HEK293 (cell line): ENCODE measurements around the gene NHEJ1.
A peak's percentile ranks its signal among the peaks of the same experiment; 100 is the strongest.
"Not testable (repeated sequence)": the region's sequence is repeated elsewhere in the genome, so short reads cannot be mapped to it uniquely, and the experiment has no call there.

Experiments used
- CTCF ChIA-PET: fragments of 350-600 bp; formaldehyde crosslinking; extraction: SDS; loops from one replicate; lab custom pipeline; 2021; ENCODE audit warnings: antibody characterized with exemption; lab: Yijun Ruan, JAX
- POLR2A ChIA-PET: fragments of 300-600 bp; formaldehyde crosslinking; extraction: SDS; loops from one replicate; lab custom pipeline; 2020; ENCODE audit warnings: antibody characterized with exemption, inconsistent platforms; lab: Yijun Ruan, JAX
- H3K27ac ChIP-seq: fragments of 200-500 bp; sonication (Bioruptor generic); 2 replicates; pipeline ENCODE4 v1.5.1; 2014; ENCODE audit warnings: low read depth, low read length, control low read depth, inconsistent platforms; ENCODE audit errors: extremely low read depth
- H3K36me3 ChIP-seq, 2 experiments: fragments of 200-500 bp in 1 of 2; sonication (Bioruptor generic) in 1 of 2; 1 replicate in 1 of 2; 2 replicates in 1 of 2; pipeline ENCODE4 v1.5.1; 2014 to 2017; ENCODE audit warnings: inconsistent platforms in 2 of 2, low read length in 2 of 2; ENCODE audit not compliant: control insufficient read depth in 2 of 2, insufficient read depth in 1 of 2
- H3K4me1 ChIP-seq: fragments of 200-500 bp; sonication (Bioruptor generic); 2 replicates; pipeline ENCODE4 v1.5.1; 2014; ENCODE audit warnings: mild to moderate bottlenecking, low read length, inconsistent platforms; ENCODE audit not compliant: control insufficient read depth, insufficient read depth
- H3K4me3 ChIP-seq: 2 replicates; pipeline ENCODE4 v1.5.1; 2011; ENCODE audit warnings: low read depth, mild to moderate bottlenecking, control low read depth, low read length, moderate library complexity
- H3K9me3 ChIP-seq: fragments of 200-500 bp; sonication (Bioruptor generic); 2 replicates; pipeline ENCODE4 v1.5.1; 2014; ENCODE audit warnings: low read depth, low read length, inconsistent platforms; ENCODE audit not compliant: control insufficient read depth, insufficient read depth
- BCL11B ChIP-seq: fragments of 450-650 bp; formaldehyde crosslinking; IDR thresholded peaks from 2 replicates; pipeline ENCODE4 v1.5.1; 2016; ENCODE audit warnings: low read depth, missing biosample characterization, missing genetic modification characterization
- GLIS1 ChIP-seq: fragments of 450-650 bp; formaldehyde crosslinking; IDR thresholded peaks from 2 replicates; pipeline ENCODE4 v1.5.1; 2016; ENCODE audit warnings: missing biosample characterization, missing genetic modification characterization
- HIC1 ChIP-seq: fragments of 450-650 bp; formaldehyde crosslinking; IDR thresholded peaks from 2 replicates; pipeline ENCODE4 v1.5.1; 2016; ENCODE audit warnings: missing biosample characterization, missing genetic modification characterization
- MZF1 ChIP-seq: fragments of 450-650 bp; formaldehyde crosslinking; IDR thresholded peaks from 2 replicates; pipeline ENCODE4 v1.5.1; 2017; ENCODE audit warnings: missing biosample characterization, missing genetic modification characterization, borderline replicate concordance
- OSR2 ChIP-seq: fragments of 450-650 bp; formaldehyde crosslinking; IDR thresholded peaks from 2 replicates; pipeline ENCODE4 v1.5.1; 2016; ENCODE audit warnings: missing biosample characterization, missing genetic modification characterization
- SP2 ChIP-seq: fragments of 450-650 bp; formaldehyde crosslinking; IDR thresholded peaks from 2 replicates; pipeline ENCODE4 v1.5.1; 2016; ENCODE audit warnings: missing biosample characterization, missing genetic modification characterization
- SP7 ChIP-seq: fragments of 450-650 bp; formaldehyde crosslinking; IDR thresholded peaks from 2 replicates; pipeline ENCODE4 v1.5.1; 2016; ENCODE audit warnings: missing biosample characterization, missing genetic modification characterization
- ZBTB17 ChIP-seq: fragments of 450-650 bp; formaldehyde crosslinking; IDR thresholded peaks from 2 replicates; pipeline ENCODE4 v1.5.1; 2016; ENCODE audit warnings: missing biosample characterization, missing genetic modification characterization
- ZBTB44 ChIP-seq: fragments of 450-650 bp; IDR thresholded peaks from 2 replicates; pipeline ENCODE4 v1.5.1; 2018; ENCODE audit warnings: missing biosample characterization, mild to moderate bottlenecking, missing genetic modification characterization
- ZBTB8A ChIP-seq: fragments of 450-650 bp; formaldehyde crosslinking; IDR thresholded peaks from 2 replicates; pipeline ENCODE4 v1.5.1; 2016; ENCODE audit warnings: missing biosample characterization, missing genetic modification characterization
- ZEB2 ChIP-seq: fragments of 450-650 bp; formaldehyde crosslinking; IDR thresholded peaks from 2 replicates; pipeline ENCODE4 v1.5.1; 2016; ENCODE audit warnings: missing biosample characterization, missing genetic modification characterization
- ZFP37 ChIP-seq: fragments of 450-650 bp; formaldehyde crosslinking; IDR thresholded peaks from 2 replicates; pipeline ENCODE4 v1.5.1; 2016; ENCODE audit warnings: missing biosample characterization, missing genetic modification characterization
- ZIC2 ChIP-seq: fragments of 450-650 bp; formaldehyde crosslinking; IDR thresholded peaks from 2 replicates; pipeline ENCODE4 v1.5.1; 2016; ENCODE audit warnings: missing biosample characterization, missing genetic modification characterization
- ZNF10 ChIP-seq: fragments of 450-650 bp; formaldehyde crosslinking; IDR thresholded peaks from 2 replicates; pipeline ENCODE4 v1.5.1; 2017; ENCODE audit warnings: missing biosample characterization, missing genetic modification characterization
- ZNF18 ChIP-seq: fragments of 450-650 bp; formaldehyde crosslinking; IDR thresholded peaks from 2 replicates; pipeline ENCODE4 v1.5.1; 2016; ENCODE audit warnings: missing biosample characterization, missing genetic modification characterization
- ZNF2 ChIP-seq: fragments of 450-650 bp; formaldehyde crosslinking; IDR thresholded peaks from 2 replicates; pipeline ENCODE4 v1.5.1; 2016; ENCODE audit warnings: missing biosample characterization, missing genetic modification characterization
- ZNF341 ChIP-seq: fragments of 450-650 bp; formaldehyde crosslinking; IDR thresholded peaks from 2 replicates; pipeline ENCODE4; 2016; ENCODE audit warnings: low read depth, missing biosample characterization, missing genetic modification characterization
- ZNF423 ChIP-seq: fragments of 450-650 bp; formaldehyde crosslinking; IDR thresholded peaks from 2 replicates; pipeline ENCODE4 v1.5.1; 2016; ENCODE audit warnings: missing biosample characterization, missing genetic modification characterization
- ZNF501 ChIP-seq: fragments of 450-650 bp; formaldehyde crosslinking; IDR thresholded peaks from 2 replicates; pipeline ENCODE4 v1.5.1; 2016; ENCODE audit warnings: missing biosample characterization, missing genetic modification characterization
- ZNF558 ChIP-seq: fragments of 450-650 bp; formaldehyde crosslinking; IDR thresholded peaks from 2 replicates; pipeline ENCODE4 v1.5.1; 2016; ENCODE audit warnings: missing biosample characterization, missing genetic modification characterization
- ZNF561 ChIP-seq: fragments of 450-650 bp; IDR thresholded peaks from 2 replicates; pipeline ENCODE4 v1.5.1; 2018; ENCODE audit warnings: missing biosample characterization, missing genetic modification characterization, borderline replicate concordance
- ZNF596 ChIP-seq: fragments of 450-650 bp; IDR thresholded peaks from 2 replicates; pipeline ENCODE4 v1.5.0; 2018; ENCODE audit warnings: missing biosample characterization, mild to moderate bottlenecking, missing genetic modification characterization, moderate library complexity
- ZNF600 ChIP-seq: fragments of 450-650 bp; formaldehyde crosslinking; IDR thresholded peaks from 2 replicates; pipeline ENCODE4 v1.5.1; 2016; ENCODE audit warnings: missing biosample characterization, missing genetic modification characterization
- ZNF629 ChIP-seq: fragments of 450-650 bp; formaldehyde crosslinking; IDR thresholded peaks from 2 replicates; pipeline ENCODE4 v1.5.1; 2017; ENCODE audit warnings: missing biosample characterization, missing genetic modification characterization
- ZNF660 ChIP-seq: fragments of 450-650 bp; IDR thresholded peaks from 2 replicates; pipeline ENCODE4 v1.5.1; 2018; ENCODE audit warnings: missing biosample characterization, mild to moderate bottlenecking, missing genetic modification characterization
- ZNF843 ChIP-seq: fragments of 450-650 bp; formaldehyde crosslinking; IDR thresholded peaks from 2 replicates; pipeline ENCODE4 v1.5.1; 2016; ENCODE audit warnings: missing biosample characterization, missing genetic modification characterization
- ZSCAN30 ChIP-seq: fragments of 450-650 bp; IDR thresholded peaks from 2 replicates; pipeline ENCODE4 v1.5.1; 2018; ENCODE audit warnings: missing biosample characterization, mild to moderate bottlenecking, missing genetic modification characterization, moderate library complexity
- TF ChIP-seq, protein P1 (sequence below): fragments of 450-650 bp; formaldehyde crosslinking; IDR thresholded peaks from 2 replicates; pipeline ENCODE4 v1.5.1; 2017; ENCODE audit warnings: missing biosample characterization, mild to moderate bottlenecking, missing genetic modification characterization, moderate library complexity
- TF ChIP-seq, protein P2 (sequence below): fragments of 450-650 bp; formaldehyde crosslinking; IDR thresholded peaks from 2 replicates; pipeline ENCODE4 v1.5.1; 2016; ENCODE audit warnings: missing biosample characterization, missing genetic modification characterization

NHEJ1 gene

DNA sequence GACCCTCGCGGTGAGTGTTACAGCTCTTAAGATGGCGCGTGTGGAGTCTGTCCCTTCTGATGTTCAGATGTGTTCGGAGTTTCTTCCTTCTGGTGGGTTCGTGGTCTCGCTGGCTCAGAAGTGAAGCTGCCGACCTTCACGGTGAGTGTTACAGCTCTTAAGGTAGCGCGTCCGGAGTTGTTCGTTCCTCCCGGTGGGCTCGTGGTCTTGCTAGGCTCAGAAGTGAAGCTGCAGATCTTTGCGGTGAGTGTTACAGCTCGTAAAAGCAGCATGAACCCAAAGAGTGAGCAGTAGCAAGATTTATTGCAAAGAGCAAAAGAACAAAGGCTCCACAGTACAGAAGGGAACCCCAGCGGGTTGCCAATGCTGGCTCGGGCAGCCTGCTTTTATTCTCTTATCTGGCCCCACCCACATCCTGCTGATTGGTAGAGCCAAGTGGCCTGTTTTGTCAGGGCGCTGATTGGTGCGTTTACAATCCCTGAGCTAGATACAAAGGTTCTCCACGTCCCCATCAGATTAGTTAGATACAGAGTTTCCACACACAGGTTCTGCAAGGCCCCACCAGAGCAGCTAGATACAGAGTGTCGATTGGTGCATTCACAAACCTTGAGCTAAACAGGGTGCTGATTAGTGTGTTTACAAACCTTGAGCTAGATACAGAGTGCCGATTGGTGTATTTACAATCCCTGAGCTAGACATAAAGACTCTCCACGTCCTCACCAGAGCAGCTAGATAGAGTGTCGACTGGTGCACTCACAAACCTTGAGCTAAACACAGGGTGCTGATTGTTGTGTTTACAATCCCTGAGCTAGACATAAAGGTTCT, 40.1 kb upstream of the NHEJ1 start:
- H3K4me3 ChIP-seq, H3K4me1 ChIP-seq, H3K27ac ChIP-seq, H3K36me3 ChIP-seq, CTCF ChIA-PET, H3K9me3 ChIP-seq: not testable (repeated sequence)
- POLR2A ChIA-PET: interaction anchor here (1.3 kb wide), 1 partner anchor 24 kb away, joined by 4 read pairs; the partner anchor contains the start of gene CNPPD1
- TF ChIP-seq, protein P1, sequence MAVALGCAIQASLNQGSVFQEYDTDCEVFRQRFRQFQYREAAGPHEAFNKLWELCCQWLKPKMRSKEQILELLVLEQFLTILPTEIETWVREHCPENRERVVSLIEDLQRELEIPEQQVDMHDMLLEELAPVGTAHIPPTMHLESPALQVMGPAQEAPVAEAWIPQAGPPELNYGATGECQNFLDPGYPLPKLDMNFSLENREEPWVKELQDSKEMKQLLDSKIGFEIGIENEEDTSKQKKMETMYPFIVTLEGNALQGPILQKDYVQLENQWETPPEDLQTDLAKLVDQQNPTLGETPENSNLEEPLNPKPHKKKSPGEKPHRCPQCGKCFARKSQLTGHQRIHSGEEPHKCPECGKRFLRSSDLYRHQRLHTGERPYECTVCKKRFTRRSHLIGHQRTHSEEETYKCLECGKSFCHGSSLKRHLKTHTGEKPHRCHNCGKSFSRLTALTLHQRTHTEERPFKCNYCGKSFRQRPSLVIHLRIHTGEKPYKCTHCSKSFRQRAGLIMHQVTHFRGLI (tag by site-specific recombination): peak; percentile 54; the same call in 1 of the 2 replicates
- TF ChIP-seq GLIS1 (tag by site-specific recombination): peak; percentile 20; the same call in 1 of the 2 replicates
- TF ChIP-seq OSR2: peak; percentile 79
- peak; percentile 50; the same call in 1 of the 2 replicates for TF ChIP-seq ZNF2 (tag by site-specific recombination)
- peak; percentile 56; the same call in 1 of the 2 replicates for TF ChIP-seq ZFP37 (tag by site-specific recombination)
- TF ChIP-seq ZNF341 (tag by site-specific recombination): peak; percentile 69
- TF ChIP-seq ZNF600 (tag by site-specific recombination): peak; percentile 25; the same call in 1 of the 2 replicates
- TF ChIP-seq BCL11B (tag by site-specific recombination): peak; percentile 42; the same call in 1 of the 2 replicates
- TF ChIP-seq ZBTB44 (tag by site-specific recombination): peak; percentile 45; the same call in 1 of the 2 replicates
- TF ChIP-seq, protein P2, sequence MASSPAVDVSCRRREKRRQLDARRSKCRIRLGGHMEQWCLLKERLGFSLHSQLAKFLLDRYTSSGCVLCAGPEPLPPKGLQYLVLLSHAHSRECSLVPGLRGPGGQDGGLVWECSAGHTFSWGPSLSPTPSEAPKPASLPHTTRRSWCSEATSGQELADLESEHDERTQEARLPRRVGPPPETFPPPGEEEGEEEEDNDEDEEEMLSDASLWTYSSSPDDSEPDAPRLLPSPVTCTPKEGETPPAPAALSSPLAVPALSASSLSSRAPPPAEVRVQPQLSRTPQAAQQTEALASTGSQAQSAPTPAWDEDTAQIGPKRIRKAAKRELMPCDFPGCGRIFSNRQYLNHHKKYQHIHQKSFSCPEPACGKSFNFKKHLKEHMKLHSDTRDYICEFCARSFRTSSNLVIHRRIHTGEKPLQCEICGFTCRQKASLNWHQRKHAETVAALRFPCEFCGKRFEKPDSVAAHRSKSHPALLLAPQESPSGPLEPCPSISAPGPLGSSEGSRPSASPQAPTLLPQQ (tag by site-specific recombination): 0 out of 2 replicates have a peak, but pooled peaks have one; percentile 19
- TF ChIP-seq SP2 (tag by site-specific recombination): peak; percentile 40
- TF ChIP-seq ZNF843: 0 out of 2 replicates have a peak, but pooled peaks have one; percentile 44
- TF ChIP-seq SP7 (tag by site-specific recombination): peak; percentile 53
- peak; percentile 81; the same call in 1 of the 2 replicates for TF ChIP-seq ZNF501 (tag by site-specific recombination)
- TF ChIP-seq ZNF558 (tag by site-specific recombination): peak; percentile 53; the same call in 1 of the 2 replicates
- peak; percentile 57; the same call in 1 of the 2 replicates for TF ChIP-seq ZEB2 (tag by site-specific recombination)
- TF ChIP-seq ZNF423: peak; percentile 27; the same call in 1 of the 2 replicates
- TF ChIP-seq ZSCAN30 (tag by site-specific recombination): peak; percentile 83
- peak; percentile 58 for TF ChIP-seq ZBTB17 (tag by site-specific recombination)
- TF ChIP-seq ZBTB8A (tag by site-specific recombination): peak; percentile 43; the same call in 1 of the 2 replicates
- TF ChIP-seq MZF1: 0 out of 2 replicates have a peak, but pooled peaks have one; percentile 46
- 0 out of 2 replicates have a peak, but pooled peaks have one; percentile 63 for TF ChIP-seq ZNF660 (tag by site-specific recombination)
- TF ChIP-seq ZNF561: peak; percentile 79; the same call in 1 of the 2 replicates
- TF ChIP-seq ZNF10 (tag by site-specific recombination): 0 out of 2 replicates have a peak, but pooled peaks have one; percentile 21
- TF ChIP-seq ZNF596 (tag by site-specific recombination): peak; percentile 54; the same call in 1 of the 2 replicates
- peak; percentile 62 for TF ChIP-seq ZNF18
- 0 out of 2 replicates have a peak, but pooled peaks have one; percentile 24 for TF ChIP-seq HIC1 (tag by site-specific recombination)
- TF ChIP-seq ZIC2 (tag by site-specific recombination): peak; percentile 71
- TF ChIP-seq ZNF629 (tag by site-specific recombination): peak; percentile 36
